LNCAP (cell line): ENCODE results near the gene ZNF112.

Source experiments
- CTCF ChIP-seq: fragments of 450-650 bp; IDR thresholded peaks from 2 replicates; pipeline ENCODE4 v1.5.1; 2017; ENCODE audit warnings: mild to moderate bottlenecking

Gene ZNF112

GRCh38 chr19:44277331-44277730 lies 79.1 kb downstream of the ZNF112 start:
- TF ChIP-seq CTCF = no peak
